ENCODE measurements around the gene ADCY1.

GRCh38 chr7:45651540-45651939 is 77.4 kb downstream of the ADCY1 start:
- TF ChIP-seq CTCF (conservative IDR thresholded peaks at IDR 0.05) (no peak), EZH2 (IDR thresholded peaks at IDR 0.05; ENCODE audit: low read depth) (no peak)
